Cerebellar cortex (tissue), 1 donor: Measurements from ENCODE around the gene TTLL6.

Experiments
- DNase-seq: peaks from one replicate; pipeline ENCODE4 v3.0.0-alpha.2; 2015; ENCODE audit warnings: low spot score

The TTLL6 gene

DNA sequence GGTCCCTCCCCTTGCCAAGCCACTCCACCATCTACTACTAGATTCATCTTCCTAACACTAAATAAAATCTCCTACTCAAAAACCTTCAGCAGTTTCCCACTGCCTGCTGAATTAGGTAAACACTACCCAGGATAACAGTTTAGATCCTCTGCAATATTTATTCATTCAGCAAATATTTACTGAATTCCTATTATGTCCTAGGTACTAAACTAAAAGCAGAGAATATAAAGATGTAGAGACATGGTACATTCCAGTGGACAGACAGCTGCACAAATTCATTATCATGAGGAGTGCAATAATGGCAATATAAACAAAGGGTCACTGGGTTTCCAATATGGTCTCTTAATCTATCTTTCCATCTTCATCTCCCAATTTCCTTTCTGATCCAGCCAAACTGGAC lies 57.7 kb downstream of the TTLL6 start:
- no peak for DNase-seq

DNA sequence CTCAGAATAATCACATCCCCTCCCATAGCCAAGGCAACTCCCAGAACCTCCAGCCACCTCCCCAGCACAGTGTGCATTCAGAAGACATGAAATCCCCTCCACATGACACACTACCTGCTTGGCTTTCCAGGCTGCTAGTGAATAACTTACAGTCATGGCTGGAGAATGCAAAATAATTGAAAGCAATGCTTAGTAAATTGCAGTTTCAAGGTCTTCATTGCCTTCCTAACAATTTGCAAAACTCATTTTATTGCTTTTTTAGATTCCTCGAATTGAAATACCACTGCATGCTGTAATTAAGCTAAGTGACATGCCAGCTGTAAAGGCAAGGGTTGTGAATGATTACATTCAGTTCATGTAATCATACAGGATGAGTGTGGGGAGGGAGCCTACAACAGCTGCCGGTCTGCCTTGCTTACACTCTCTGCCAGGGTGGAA lies 59.5 kb downstream of the TTLL6 start:
- DNase-seq: peak; percentile 74

DNA sequence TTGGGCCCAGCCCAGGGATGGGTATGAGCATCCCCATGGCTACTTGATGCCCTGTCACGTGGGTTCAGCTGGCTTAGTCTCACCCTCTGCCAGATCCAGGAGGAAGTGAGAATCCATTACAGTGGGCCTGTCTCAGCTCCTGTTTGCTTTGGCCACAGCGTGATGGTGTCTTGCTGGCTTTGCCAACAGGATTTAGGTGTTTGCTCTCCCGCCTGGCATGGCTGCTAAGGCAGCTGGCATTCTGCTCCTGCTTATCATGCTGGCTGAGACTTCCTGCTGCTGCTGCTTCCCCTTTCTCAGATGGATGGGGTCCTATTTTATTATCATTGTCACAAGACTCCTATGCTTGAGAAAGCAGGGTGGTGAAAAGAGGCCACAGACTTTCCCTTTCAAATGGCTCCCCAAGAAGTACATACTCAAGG lies 60.2 kb downstream of the TTLL6 start:
- DNase-seq: no peak

DNA sequence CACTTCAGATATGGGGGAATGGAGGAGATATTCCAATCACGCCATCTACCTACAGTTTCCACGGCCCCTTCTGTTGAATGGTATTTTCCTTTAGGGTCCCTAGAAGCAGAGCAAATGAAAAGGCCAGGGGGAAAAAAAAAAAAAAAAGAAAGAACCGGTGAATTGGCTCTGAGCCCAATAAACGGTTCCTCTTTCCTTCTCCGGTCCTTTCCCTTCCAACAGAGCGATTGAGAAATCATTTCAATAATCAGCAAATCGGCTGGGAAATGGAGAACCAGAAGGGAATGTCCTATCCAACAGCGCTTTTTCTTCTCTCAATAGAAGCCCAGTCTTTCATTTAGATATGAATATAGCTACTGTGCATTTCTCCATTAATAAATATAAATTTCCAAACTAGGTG lies 61.7 kb downstream of the TTLL6 start:
- DNase-seq: no peak

DNA sequence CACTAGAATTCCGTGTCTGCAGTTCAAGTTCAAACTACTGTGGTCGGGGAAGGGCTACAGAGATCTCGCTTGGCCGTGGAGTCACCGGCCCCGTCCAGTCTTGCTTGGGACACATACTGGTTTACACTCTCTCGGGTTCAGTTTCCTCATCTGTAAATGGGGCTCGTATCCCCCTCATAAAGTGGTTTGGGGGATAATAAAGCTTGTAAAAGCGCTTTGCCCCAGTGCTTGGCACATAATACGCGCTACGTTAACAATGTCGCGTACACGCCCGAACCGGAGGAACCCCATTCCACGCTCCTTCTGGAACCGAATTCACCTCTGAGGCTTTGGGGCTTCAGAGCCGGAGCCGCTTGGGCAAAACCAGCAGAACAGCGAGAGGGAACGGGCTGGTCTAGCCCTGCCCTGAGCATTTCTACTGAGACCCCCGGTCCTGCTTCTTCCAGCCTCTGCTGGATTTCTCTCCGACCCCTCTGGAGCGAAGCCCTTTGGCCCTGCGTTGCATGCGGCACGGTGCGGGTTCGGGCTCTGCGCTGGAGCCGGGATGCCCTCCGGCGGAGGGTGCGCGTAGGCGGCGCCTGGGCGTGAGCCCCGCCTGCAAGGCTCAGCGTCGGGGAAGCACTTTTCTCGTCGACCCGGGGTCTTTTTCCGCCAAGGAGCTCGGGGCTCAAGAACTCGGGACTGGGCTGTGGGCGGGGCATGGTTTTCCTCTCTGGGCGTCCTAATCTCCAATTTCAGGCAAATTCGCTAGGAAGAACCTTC lies 62.3 kb downstream of the TTLL6 start:
- peak; percentile 76 for DNase-seq

DNA sequence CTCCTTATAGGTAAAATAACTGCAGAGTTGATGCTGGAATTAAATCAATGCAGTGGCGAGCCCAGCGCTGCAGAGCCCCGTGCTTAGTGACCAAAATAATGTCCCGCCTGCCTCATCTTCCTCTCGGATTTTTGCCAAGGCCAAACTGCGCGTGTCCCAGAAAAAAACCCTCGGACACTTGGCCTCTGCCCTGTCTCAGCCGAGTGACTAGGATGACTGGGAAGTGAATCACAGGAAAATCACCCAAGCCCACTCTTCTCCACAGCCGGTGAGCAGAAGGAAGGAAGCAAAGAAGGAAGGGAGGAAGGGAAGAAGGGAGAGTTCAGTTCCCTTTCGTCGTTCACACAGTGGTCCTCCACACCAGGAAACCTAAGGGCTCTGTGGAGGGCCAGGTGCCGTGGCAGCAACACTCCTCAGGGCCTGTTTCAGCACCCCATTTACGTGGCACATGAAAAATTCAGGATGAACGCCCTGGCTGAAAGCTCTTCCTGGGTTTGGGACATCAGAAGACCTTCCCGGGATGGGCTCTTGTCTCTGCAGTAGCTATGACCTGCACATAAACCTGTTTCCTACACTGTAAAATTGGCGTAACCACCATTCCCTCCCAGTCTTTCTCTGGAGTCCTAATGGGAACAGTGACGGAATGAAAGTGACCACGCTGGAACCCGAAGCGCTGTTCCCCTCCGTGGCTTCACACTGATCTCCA lies 63.1 kb downstream of the TTLL6 start:
- DNase-seq: no peak

DNA sequence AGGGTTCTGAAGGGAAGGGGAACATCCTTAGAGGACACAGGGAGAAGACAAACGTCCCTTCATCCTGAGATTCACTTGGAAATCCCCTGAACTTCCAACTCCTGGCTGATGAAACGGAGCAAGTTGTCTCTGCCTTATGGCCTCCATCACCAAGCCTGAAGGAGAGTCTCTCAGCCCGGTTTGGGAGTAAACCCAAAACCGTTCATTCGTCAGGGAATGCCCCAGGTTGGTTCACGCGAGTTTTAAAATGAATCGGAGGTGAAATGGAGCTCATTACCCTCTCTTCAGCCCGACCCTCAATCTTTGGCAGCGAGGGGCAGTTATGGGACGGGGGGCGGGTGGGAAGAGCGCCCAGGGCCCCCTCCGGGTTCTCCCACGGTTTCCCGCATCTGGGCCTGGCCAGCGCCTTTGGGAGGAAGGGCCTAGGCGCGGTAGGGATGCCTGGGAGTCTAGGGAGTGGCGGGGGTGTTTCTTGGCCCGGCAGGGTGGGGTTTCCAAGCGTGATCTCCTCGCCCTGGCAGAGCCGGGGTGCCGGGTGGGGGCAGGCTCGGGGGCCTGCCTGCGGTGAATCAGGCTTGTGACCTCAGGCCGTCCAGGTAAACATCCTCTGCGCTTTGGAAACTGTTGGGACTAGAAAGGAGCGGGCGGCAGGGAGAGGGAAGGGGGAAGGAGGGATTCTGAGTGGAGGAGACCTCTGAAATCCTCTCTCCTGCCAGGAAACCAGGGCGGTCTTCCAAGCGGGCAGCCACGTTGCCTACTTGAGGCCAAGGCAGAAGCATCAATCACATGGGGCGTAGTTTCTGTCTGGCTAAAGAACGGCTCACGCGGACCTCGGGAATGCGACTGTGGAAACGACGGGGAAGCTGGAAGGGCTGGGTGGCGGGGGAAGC lies 64.4 kb downstream of the TTLL6 start:
- DNase-seq: peak; percentile 32

DNA sequence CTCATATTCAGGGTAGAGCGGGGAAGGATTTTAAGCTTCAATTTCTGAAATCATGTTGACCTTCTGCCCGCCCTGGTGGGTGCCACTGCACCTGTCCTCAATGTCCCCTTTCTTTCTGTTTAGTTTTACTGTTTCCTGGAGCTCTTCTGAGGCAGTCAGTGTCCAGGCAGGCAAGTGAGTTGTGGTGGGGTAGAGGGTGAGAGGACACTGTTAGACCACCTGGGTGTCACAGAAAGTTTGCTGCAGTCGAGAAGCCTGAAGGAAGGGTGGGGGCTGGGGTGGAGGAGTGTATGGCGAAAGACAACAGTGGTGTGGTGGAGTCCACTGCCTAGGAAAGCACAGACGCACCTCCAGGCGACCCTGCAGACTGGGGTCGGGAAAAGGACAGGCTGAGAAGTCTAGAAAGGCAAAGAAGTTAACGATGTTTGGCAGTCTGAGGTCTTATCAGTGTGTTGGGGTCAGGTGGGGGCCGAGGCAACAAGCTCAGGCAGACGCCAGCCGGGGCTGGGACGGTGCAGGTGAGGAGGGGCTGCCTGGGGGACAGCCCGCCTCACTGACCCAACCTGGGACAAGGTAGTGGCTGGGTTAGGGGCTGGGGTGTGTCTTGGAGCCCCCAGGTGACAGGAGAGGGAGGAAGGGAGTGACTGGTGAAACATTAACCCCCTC lies 65.2 kb downstream of the TTLL6 start:
- DNase-seq: no peak

DNA sequence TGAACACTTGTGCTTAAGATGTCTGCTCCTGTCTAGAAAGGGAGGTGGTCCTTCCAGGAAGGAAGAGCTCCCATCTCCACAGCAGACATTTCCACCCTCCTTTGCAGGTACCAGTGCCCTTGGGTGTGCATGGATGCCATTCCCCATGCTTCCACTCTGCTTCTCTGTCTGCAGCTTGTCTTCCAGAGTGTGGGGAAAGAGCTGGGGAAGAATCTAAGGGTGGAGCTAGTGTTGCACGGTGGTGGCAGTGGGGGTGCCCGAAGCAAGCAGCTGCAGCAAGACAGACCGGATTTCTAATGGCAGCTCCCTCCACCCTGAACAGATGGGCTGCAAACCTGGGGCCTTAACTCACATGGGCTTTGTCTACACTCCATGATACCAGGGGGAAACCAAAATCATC lies 65.9 kb downstream of the TTLL6 start:
- DNase-seq: peak; percentile 49

DNA sequence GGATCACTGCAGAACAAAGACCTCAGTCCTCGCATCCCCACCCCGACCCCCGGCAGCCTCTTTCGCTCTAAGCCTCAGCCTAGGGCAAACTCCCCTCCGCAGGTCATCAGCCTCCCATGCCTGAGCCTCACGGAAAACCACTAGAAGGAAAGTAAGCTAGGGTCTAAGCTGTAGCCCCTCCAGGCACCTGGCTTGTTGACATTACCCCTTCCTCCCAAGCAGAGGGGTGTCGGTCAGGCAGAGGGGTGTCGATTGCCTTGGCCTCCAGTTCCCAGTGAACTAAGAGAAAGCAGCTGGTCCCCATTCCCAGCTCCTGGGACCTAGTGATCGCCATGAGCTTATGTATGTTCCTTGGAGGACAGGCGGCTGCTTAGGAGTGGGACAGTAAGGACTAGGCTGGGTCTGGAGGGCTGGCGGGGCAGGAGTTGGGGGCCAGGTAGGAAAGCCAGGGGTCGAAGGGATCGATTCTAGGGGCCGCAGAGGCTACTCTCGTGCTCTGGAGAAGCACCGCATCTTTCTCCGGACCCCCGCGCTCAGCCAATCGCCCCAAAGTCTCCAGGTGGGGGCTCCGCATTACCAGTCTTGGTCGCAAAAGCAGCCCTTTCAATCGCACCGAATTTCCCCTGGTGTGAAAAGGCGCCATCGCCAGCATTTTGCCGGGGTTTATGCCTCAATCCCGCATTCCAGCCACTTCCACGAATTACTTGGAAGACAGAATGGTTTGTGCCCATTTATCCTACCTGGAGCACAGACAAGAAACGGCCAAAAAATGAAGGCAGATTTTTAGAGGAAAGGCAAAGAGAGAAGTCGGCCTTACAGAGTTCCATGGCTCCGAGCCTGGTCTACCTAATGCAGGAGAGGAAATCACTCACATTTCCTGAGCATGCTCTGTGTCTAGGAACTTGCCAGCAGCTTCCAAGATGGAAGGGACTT lies 67.1 kb downstream of the TTLL6 start:
- DNase-seq: no peak

DNA sequence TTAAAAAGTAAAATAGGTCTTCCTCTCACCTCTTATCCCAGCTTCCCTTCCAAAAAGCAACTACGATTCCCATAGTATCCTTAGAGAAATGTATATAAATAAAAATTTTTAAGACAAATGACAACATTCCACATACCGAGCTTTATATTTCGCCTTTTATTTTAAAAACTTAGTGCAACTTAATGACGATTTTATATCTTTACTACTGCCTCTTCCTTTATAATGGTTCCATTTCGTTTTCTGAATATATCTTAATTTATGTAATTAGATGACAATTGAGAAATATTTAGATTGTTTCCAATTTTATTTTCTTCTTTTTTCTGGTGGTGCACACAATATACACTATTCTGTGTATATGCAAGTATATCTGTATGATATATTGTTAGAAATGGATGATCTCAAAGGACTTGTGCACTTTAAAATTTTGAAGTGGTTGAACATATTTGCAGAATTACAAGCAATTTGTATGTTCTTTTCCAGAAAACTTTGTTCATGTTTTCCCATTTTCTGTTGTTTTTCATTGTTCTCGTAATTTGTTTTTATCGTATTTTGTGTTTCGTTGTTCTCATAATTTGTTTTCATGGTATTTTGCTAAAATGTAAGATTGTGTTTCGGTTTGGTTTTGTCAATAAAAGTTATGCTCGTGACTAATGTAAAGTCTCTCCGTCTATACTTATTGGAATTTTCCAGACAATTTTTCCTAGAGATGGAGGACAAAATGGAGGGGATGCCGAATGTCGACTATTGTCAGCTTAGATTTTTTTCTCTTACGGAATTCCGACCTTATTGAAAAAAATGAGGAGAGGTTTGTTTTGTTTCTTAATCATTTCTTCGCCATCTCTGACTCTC lies 68.1 kb downstream of the TTLL6 start:
- DNase-seq: no peak

DNA sequence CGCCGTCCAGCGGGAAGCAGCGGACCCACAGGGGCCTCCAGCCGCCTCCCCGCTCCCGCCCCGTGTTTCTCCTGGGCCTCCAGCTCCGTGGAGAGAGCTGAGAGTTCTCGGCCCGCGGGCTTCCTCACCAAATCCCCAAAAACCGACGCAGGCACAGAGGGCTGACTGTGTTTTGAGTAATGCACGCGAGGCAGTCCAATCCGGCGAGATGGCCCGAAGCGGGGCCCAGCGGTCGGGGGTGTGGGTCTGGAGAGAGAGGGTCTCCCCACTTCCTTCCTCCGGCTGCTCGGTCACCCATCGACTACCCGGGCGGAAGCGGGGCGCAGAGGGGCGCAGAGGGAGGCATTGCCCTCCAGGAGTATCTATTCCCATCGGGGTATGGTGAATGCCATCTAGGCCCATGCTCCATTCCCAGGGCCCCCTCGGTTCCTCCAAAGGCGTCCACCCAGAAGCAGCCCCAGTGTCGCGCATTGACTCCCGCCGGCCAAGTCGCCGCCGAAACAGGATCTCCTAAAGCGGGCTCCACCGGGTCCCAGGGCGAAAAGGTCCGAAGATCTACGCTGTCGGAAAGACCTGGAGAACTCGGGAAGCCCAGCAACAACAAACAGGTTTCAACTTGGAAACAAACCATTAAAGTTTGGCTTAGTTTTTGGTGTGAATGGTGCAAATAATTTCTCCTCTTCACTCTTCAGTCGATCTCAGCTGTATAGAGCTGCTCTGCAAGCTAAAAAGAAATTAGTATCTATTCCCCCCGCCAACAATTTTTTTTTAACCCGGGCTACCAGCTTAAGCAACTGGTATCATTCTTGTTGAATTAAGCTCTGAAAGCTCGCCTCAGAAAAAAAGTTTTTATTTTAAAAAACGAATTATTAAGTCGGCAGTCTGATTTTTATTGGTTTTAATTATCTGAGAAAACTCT lies 69.3 kb downstream of the TTLL6 start:
- no peak for DNase-seq

DNA sequence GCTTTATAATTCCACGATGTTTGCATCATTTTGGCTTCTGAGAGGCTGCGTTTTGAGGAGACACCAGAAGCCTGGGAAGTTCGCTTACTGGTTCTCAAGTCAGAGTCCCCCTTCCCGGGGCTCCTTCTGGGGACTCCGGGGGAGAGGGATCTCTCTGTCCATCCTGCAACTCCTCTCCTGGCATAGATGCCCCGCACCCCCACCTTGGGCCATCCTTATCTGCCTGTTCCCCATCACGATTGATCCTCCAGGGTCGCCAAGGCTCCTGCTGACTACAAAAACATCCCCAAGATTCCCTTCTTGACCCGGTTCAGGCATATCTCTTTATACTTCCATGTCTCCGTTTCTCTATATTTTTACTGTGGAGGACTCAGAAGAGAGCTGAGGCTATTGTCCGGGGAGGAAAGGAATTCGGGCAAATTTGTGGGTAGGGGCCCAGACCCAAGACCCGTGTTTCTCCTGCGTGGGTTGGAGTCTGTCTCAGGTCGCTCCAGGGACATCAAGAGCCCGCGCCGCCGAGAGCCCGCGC lies 70.0 kb downstream of the TTLL6 start:
- no peak for DNase-seq

DNA sequence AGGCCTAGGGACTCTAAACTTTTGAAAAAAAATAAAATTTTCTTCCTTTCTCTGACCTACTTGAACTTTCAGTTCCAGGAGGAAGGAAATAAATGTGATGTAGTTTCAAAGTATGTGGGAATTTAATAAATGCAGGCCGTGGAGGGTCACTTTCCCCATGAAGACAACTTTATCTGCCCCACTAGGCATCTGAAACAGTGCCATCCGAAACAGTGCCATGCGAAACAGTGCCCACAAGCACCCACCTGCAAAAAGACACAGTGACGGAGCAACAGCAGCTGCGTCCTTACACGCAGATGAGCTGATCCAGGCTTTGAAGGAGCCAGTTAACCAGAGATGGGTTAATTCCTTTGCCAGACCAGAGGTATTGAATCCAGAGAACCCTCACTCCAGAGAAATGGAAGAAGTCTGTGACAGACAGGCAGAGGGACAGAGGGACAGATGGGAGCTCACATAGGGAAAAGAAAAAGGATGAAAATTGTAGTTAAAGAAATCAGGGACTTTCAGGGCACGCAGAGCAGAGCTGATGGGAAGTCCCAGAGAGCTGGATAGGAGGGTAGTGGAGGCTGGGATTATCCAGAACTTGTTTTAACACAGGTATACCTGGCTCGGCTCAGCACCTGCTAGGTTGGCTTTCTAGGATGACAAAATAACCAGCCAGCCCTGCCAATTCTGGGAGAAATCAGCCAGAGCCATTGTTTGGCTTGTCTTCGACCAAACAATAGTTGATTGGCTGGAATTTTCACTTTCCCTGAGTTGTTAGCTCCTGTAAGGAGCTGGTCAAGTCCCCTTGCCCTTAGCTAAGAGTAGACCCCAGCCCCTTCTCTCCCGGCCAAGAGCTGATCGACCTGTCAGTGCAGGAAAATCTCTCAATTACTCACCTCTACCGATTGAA lies 71.4 kb downstream of the TTLL6 start:
- DNase-seq: no peak

DNA sequence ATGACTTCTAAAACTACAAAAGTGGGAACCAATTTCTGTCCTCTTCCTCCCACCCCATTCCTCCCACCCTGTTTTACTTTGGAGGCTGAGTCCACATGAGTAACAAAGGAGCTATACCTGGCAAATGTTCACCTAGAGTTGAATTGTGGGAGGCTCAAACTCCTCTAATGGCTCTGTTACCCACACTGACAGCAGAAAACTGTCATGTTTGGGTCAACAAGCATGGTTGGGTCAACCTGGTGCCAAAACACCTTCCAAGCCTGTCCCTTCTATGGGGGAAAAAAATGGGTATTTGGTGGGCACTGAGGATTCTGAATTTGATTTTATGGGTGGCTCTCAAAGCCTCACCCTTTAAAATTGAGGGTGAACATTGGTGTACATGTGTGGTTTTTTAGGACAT lies 76.5 kb downstream of the TTLL6 start:
- no peak for DNase-seq

DNA sequence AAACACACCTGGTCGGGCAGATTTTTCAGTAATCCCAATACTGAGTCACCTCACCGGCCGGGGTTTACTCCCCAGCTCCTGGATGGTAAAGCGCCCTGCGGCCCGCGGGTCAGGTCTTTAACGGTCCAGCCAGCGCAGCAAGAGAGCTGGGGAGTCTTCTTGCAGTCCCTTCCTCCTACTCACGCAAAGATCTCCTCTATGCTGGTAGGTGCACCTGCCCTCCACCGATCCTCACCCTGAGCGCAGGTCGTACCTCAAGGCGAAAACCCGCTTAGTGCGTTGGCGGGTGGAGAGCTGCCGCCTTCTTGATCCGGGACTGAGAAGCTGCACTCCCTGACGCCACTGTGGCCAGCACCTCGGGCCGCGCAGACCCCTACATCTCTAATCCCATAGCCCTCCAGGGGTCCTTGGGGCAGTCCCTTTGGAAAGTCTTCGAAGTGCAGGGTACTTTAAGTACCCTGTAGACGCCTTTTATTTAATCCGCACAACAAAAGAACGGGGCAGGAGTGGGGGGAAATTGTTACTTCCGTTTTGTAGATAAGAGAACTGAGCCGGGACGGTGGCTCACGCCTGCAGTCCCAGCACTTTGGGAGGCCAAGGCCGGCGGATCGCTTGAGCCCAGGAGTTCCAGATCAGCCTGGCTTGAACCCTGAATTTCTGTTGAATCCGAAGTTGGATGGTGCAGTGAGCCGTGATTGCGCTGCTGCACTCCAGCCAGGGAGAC lies 78.1 kb downstream of the TTLL6 start:
- no peak for DNase-seq

DNA sequence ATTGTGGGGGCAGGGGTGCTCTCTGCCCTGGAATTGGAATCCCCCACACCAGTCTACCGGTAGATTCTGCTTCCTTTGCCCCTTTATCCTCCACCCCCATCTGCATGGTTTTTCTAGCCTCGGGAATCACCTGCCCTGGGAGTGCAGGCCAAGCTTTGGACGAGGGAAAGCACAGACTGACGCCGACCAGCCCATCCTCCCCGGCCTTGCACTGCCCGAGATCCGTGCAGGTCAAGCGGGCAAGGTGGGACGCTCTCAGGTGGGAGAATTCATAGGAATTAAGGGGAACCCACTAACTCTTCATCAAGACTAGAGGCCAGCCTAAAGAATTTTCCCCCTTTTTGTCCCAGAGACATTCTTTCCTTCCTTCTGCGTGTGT lies 78.6 kb downstream of the TTLL6 start:
- no peak for DNase-seq
